K562 (cell line): ENCODE results near the gene LMBR1L. TPM values are rescaled to one million over a fixed set of nuclear protein-coding genes. Genes with fewer than 3 reads are reported as not detected.

Experiments
- ATF4 ChIP-seq: fragments of 450-650 bp; formaldehyde crosslinking; IDR thresholded peaks from 2 replicates; pipeline ENCODE4 v1.4.0; 2022; ENCODE audit warnings: mild to moderate bottlenecking, moderate library complexity
- BCOR ChIP-seq: fragments of 450-650 bp; IDR thresholded peaks from 2 replicates; pipeline ENCODE4 v1.6.1; 2016
- C11orf30 ChIP-seq: fragments of 450-650 bp; IDR thresholded peaks from 2 replicates; pipeline ENCODE4 v1.6.1; 2016; ENCODE audit warnings: low read depth, mild to moderate bottlenecking
- CBX8 ChIP-seq: fragments of 200-600 bp; sonication (generic); IDR thresholded peaks from 2 replicates; pipeline ENCODE4 v1.6.1; 2012; ENCODE audit warnings: borderline replicate concordance, mixed run types, low read depth, mild to moderate bottlenecking, moderate library complexity, mixed read lengths, low read length, control low read depth, inconsistent platforms; ENCODE audit not compliant: poor library complexity, severe bottlenecking; ENCODE audit errors: extremely low read depth
- COPS2 ChIP-seq: fragments of 450-650 bp; conservative IDR thresholded peaks from 2 replicates; pipeline ENCODE4 v1.6.1; 2016; ENCODE audit warnings: mild to moderate bottlenecking, moderate library complexity
- CREB5 ChIP-seq: fragments of 250-450 bp; sonication (Bioruptor Pico); IDR thresholded peaks from 2 replicates; pipeline ENCODE4 v1.5.0; 2020; ENCODE audit warnings: mild to moderate bottlenecking
- ELF1 ChIP-seq: fragments of 200-800 bp; sonication (Bioruptor generic); IDR thresholded peaks from 2 replicates; pipeline ENCODE4 v1.6.1; 2016; ENCODE audit warnings: missing genetic modification characterization, missing compliant biosample characterization
- ESRRA ChIP-seq: fragments of 450-650 bp; IDR thresholded peaks from 2 replicates; pipeline ENCODE4 v1.6.1; 2014; ENCODE audit warnings: low read depth, mild to moderate bottlenecking, moderate library complexity, borderline replicate concordance
- ETS2 ChIP-seq: IDR thresholded peaks from 2 replicates; pipeline ENCODE4 v1.6.1; 2016; ENCODE audit warnings: borderline replicate concordance, missing genetic modification characterization, mild to moderate bottlenecking, moderate library complexity, missing compliant biosample characterization; ENCODE audit not compliant: poor library complexity, severe bottlenecking
- GTF2E2 ChIP-seq: fragments of 200-800 bp; sonication (Bioruptor generic); IDR thresholded peaks from 2 replicates; pipeline ENCODE4 v1.6.1; 2016; ENCODE audit warnings: missing genetic modification characterization, missing compliant biosample characterization
- JUNB ChIP-seq: fragments of 450-650 bp; formaldehyde crosslinking; conservative IDR thresholded peaks from 2 replicates; pipeline ENCODE4 v1.4.0; 2020; ENCODE audit warnings: mild to moderate bottlenecking
- KDM4B ChIP-seq, 2 experiments: fragments of 450-650 bp in 1 of 2; sonication (generic) in 1 of 2; IDR thresholded peaks; 2 replicates each; pipeline ENCODE4 v1.6.1; 2016 to 2017; ENCODE audit warnings: borderline replicate concordance in 2 of 2, antibody characterized with exemption in 1 of 2, low read depth in 1 of 2, mild to moderate bottlenecking in 1 of 2
- PHB2 ChIP-seq: fragments of 450-650 bp; IDR thresholded peaks from 2 replicates; pipeline ENCODE4 v1.6.1; 2017; ENCODE audit warnings: low read depth
- PTRF ChIP-seq: fragments of 450-650 bp; IDR thresholded peaks from 2 replicates; pipeline ENCODE4 v1.6.1; 2016; ENCODE audit warnings: mild to moderate bottlenecking, missing genetic modification characterization, missing compliant biosample characterization
- RBM14 ChIP-seq: fragments of 200-400 bp; formaldehyde crosslinking; IDR thresholded peaks from 2 replicates; pipeline ENCODE4 v1.6.1; 2018; ENCODE audit warnings: low read depth, mild to moderate bottlenecking, low read length, moderate library complexity, borderline replicate concordance; ENCODE audit not compliant: insufficient read depth
- RBM15 ChIP-seq: fragments of 200-400 bp; formaldehyde crosslinking; IDR thresholded peaks from 2 replicates; pipeline ENCODE4 v1.6.1; 2018; ENCODE audit warnings: mild to moderate bottlenecking, low read length, moderate library complexity; ENCODE audit not compliant: insufficient read depth
- SOX6 ChIP-seq: fragments of 450-650 bp; IDR thresholded peaks from 2 replicates; pipeline ENCODE4 v1.6.1; 2014; ENCODE audit warnings: mild to moderate bottlenecking
- SRSF1 ChIP-seq: fragments of 200-400 bp; formaldehyde crosslinking; IDR thresholded peaks from 2 replicates; pipeline ENCODE4 v1.6.1; 2017; ENCODE audit warnings: mild to moderate bottlenecking, low read depth, low read length, moderate library complexity
- SRSF3 ChIP-seq: fragments of 200-400 bp; formaldehyde crosslinking; IDR thresholded peaks from 2 replicates; pipeline ENCODE4 v1.6.1; 2016; ENCODE audit warnings: mild to moderate bottlenecking, low read length, moderate library complexity; ENCODE audit not compliant: insufficient read depth
- STAT5B ChIP-seq: fragments of 250-450 bp; sonication (Bioruptor Pico); IDR thresholded peaks from 2 replicates; pipeline ENCODE4 v1.8.0; 2021; ENCODE audit warnings: mild to moderate bottlenecking, inconsistent platforms
- SUPT5H ChIP-seq: fragments of 450-650 bp; IDR thresholded peaks from 2 replicates; pipeline ENCODE4 v1.6.1; 2016
- TRIM24 ChIP-seq, 2 experiments: fragments of 450-650 bp; IDR thresholded peaks; 2 replicates each; pipeline ENCODE4 v1.6.1; 2016
- ZKSCAN3 ChIP-seq: fragments of 250-450 bp; sonication (Bioruptor Pico); IDR thresholded peaks from 2 replicates; pipeline ENCODE4 v1.4.0; 2020
- ZNF12 ChIP-seq: sonication (generic); formaldehyde crosslinking; IDR thresholded peaks from 2 replicates; pipeline ENCODE4 v1.4.0; 2020; ENCODE audit warnings: mild to moderate bottlenecking, missing genetic modification reagents
- ZNF184 ChIP-seq: sonication (generic); formaldehyde crosslinking; IDR thresholded peaks from 2 replicates; pipeline ENCODE4 v1.5.0; 2020; ENCODE audit warnings: missing genetic modification reagents
- ZNF197 ChIP-seq: fragments of 200-800 bp; sonication (Bioruptor generic); IDR thresholded peaks from 2 replicates; pipeline ENCODE4 v1.6.1; 2016; ENCODE audit warnings: low read depth, missing genetic modification characterization, missing compliant biosample characterization
- ZNF780A ChIP-seq: fragments of 250-450 bp; sonication (Bioruptor Pico); IDR thresholded peaks from 2 replicates; pipeline ENCODE4 v1.5.0; 2021; ENCODE audit warnings: mild to moderate bottlenecking
- polyA plus RNA-seq, 8 experiments: library from polyadenylated mRNA; depleted of rRNA in 4 of 8; stranded (reverse) in 5 of 8; unstranded in 3 of 8; fragments of >200 nt; fragmentation: Nextera tagmentation in 2 of 8; fragmentation: Illumina TruSeq in 1 of 8; extraction: Ambion mirVana in 2 of 8; extraction: Trizol in 1 of 8; gene quantifications; 2 replicates each; pipeline versions ENCODE4 v1.2.1 to v1.2.3, GENCODE V29; 2011 to 2014; ENCODE audit warnings: inconsistent platforms in 1 of 8, missing spikeins in 1 of 8
- total RNA-seq, 7 experiments: library from RNA; depleted of rRNA in 6 of 7; stranded (reverse); fragments of >200 nt in 6 of 7; fragmentation: Illumina TruSeq in 2 of 7; extraction: Trizol in 2 of 7; gene quantifications; 2 replicates each; pipeline versions ENCODE4 v1.2.1 to v1.2.3, GENCODE V29; 2011 to 2021; ENCODE audit warnings: low replicate concordance in 1 of 7

The LMBR1L gene
- total and polyA plus RNA-seq, 9 of the 15 experiments (the other 6 are each of a cell fraction or from before 2014, with no cell fraction given) = 2.5 to 57.0 (median 31.1) TPM

GRCh38 chr12:49131051-49131893 is 20.6 kb upstream of the LMBR1L start, which contains the start of gene TUBA1B (continued):
- TF ChIP-seq RBM14 = peak; percentile 98; the same call in 1 of the 2 replicates
- TF ChIP-seq TRIM24 (IDR thresholded peaks at IDR 0.05) = no peak
- no peak for TF ChIP-seq PTRF
- 0 out of 2 replicates have a peak, but pooled peaks have one; percentile 25 for TF ChIP-seq PHB2
- no peak for TF ChIP-seq KDM4B (IDR thresholded peaks at IDR 0.05; ENCODE audit: borderline replicate concordance in 2 of 2, low read depth in 1 of 2)
- TF ChIP-seq SOX6 = no peak
- no peak for TF ChIP-seq CREB5
- no peak for TF ChIP-seq ZKSCAN3 (CRISPR knock-in tag)
- TF ChIP-seq SUPT5H = peak; percentile 100
- TF ChIP-seq ELF1 (tag) = no peak
- TF ChIP-seq ZNF197 = peak; percentile 71; the same call in 1 of the 2 replicates
- peak; percentile 27; the same call in 1 of the 2 replicates for TF ChIP-seq RBM15
- no peak for TF ChIP-seq C11orf30
- TF ChIP-seq COPS2 = no peak
- TF ChIP-seq ETS2 = no peak
- TF ChIP-seq BCOR = no peak
- no peak for TF ChIP-seq STAT5B (CRISPR knock-in tag)
- TF ChIP-seq CBX8 = no peak
- TF ChIP-seq ZNF12 (CRISPR knock-in tag) = no peak
- peak; percentile 91 for TF ChIP-seq GTF2E2 (tag)
- TF ChIP-seq ZNF780A = no peak
- no peak for TF ChIP-seq ZNF184 (CRISPR knock-in tag)
- TF ChIP-seq SRSF3 = no peak
- TF ChIP-seq ESRRA = no peak; the same call in 1 of the 2 replicates
- no peak for TF ChIP-seq ATF4 (CRISPR knock-in tag)
- TF ChIP-seq SRSF1 = peak; percentile 89
- TF ChIP-seq JUNB = no peak
